ENCODE data around the gene ATP8B4. TPM values are rescaled to one million over a fixed set of nuclear protein-coding genes. Genes with fewer than 3 reads are reported as not detected.
"Not testable (repeated sequence)": the region's sequence is repeated elsewhere in the genome, so short reads cannot be mapped to it uniquely, and the experiment has no call there.

Gene ATP8B4
- total and polyA plus RNA-seq, 2 donors (not counting 1 experiment from before 2014, with no cell fraction given), result 0.42 TPM; not detected in 1

- Histone ChIP-seq H3K4me3 (ENCODE audit: control extremely low read depth in 1 of 5, extremely low read depth in 1 of 5, insufficient read depth in 1 of 5, low read depth in 2 of 5, low read length in 4 of 5) (no peak overlapping the region), H3K27ac (ENCODE audit: low read length in 2 of 2) (no peak overlapping the region), H3K79me2 (ENCODE audit: control insufficient read depth, insufficient read depth, low read length) (no peaks in the 10 kb centered on the region), H3K4me1 (ENCODE audit: control insufficient read depth in 2 of 2, insufficient read depth in 2 of 2, low read length in 2 of 2) (no peaks in the 10 kb centered on the region), H3K36me3 (replicated peaks in 1 of 2; ENCODE audit: control extremely low read depth in 1 of 2, control insufficient read depth in 1 of 2, extremely low read depth in 1 of 2, insufficient read depth in 2 of 2, low read length in 1 of 2) (no peaks in the 10 kb centered on the region), H4K20me1 (ENCODE audit: control insufficient read depth, insufficient read depth, low read length, poor library complexity, severe bottlenecking) (no peaks in the 10 kb centered on the region), H3K9me3 (ENCODE audit: control extremely low read depth in 1 of 3, control insufficient read depth in 2 of 3, insufficient read depth in 1 of 3, low read length in 2 of 3) (peaks cover 0 to 19% (median 0%) of the 10 kb centered on the region in 3 donors), H3K27me3 (replicated peaks in 1 of 4; ENCODE audit: control extremely low read depth in 1 of 4, control insufficient read depth in 3 of 4, insufficient read depth in 4 of 4, low read length in 3 of 4) (no peaks in the 10 kb centered on the region), H3K9ac (ENCODE audit: low read length) (no peak overlapping the region), H3K4me2 (replicated peaks; ENCODE audit: low read depth, low read length, poor library complexity, severe bottlenecking) (no peak overlapping the region), H2AFZ (ENCODE audit: insufficient read depth, low read depth, low read length, poor library complexity, severe bottlenecking) (no peak overlapping the region)
- ATAC-seq (ENCODE audit: low read depth) (no peak), DNase-seq (no peak)
- Mint-ChIP-seq H3K27me3 (no peaks in the 10 kb centered on the region), H3K4me1 (no peaks in the 10 kb centered on the region), H3K27ac (no peak overlapping the region), H3K4me3 (no peak overlapping the region), H3K9me3 (ENCODE audit: insufficient read depth) (peaks cover 4% of the 10 kb centered on the region)
- ChIA-PET CTCF (no interaction called here), POLR2A (no interaction called here)
- intact Hi-C loops (cut with micrococcal nuclease), result no loop called here
- TF ChIP-seq CTCF (IDR thresholded peaks at IDR 0.05), result no peak
- TF ChIP-seq EZH2 (IDR thresholded peaks at IDR 0.05; ENCODE audit: borderline replicate concordance, insufficient read depth, low read depth, low read length, poor library complexity, severe bottlenecking), result no peak
Observed at GRCh38 chr15:49964061-49964460, 155.0 kb downstream of the ATP8B4 start.

- H3K27ac Mint-ChIP-seq; H3K4me2 ChIP-seq (replicated peaks; ENCODE audit: low read depth, low read length, poor library complexity, severe bottlenecking); intact Hi-C loops (cut with micrococcal nuclease); H3K4me3 ChIP-seq (ENCODE audit: control extremely low read depth in 1 of 5, extremely low read depth in 1 of 5, insufficient read depth in 1 of 5, low read depth in 2 of 5, low read length in 4 of 5); H3K36me3 ChIP-seq (replicated peaks in 1 of 2; ENCODE audit: control extremely low read depth in 1 of 2, control insufficient read depth in 1 of 2, extremely low read depth in 1 of 2, insufficient read depth in 2 of 2, low read length in 1 of 2); H3K27me3 ChIP-seq (replicated peaks in 1 of 4; ENCODE audit: control extremely low read depth in 1 of 4, control insufficient read depth in 3 of 4, insufficient read depth in 4 of 4, low read length in 3 of 4); CTCF ChIA-PET; H3K4me3 Mint-ChIP-seq; DNase-seq; H3K79me2 ChIP-seq (ENCODE audit: control insufficient read depth, insufficient read depth, low read length); POLR2A ChIA-PET; H3K4me1 ChIP-seq (ENCODE audit: control insufficient read depth in 2 of 2, insufficient read depth in 2 of 2, low read length in 2 of 2); H4K20me1 ChIP-seq (ENCODE audit: control insufficient read depth, insufficient read depth, low read length, poor library complexity, severe bottlenecking); ATAC-seq (ENCODE audit: low read depth); H3K27me3 Mint-ChIP-seq; H3K9me3 Mint-ChIP-seq (ENCODE audit: insufficient read depth); H3K4me1 Mint-ChIP-seq; H2AFZ ChIP-seq (ENCODE audit: insufficient read depth, low read depth, low read length, poor library complexity, severe bottlenecking); H3K27ac ChIP-seq (ENCODE audit: low read length in 2 of 2); H3K9ac ChIP-seq (ENCODE audit: low read length): not testable (repeated sequence)
- peaks cover 0 to 19% (median 0%) of the 10 kb centered on the region in 3 donors for H3K9me3 ChIP-seq (ENCODE audit: control extremely low read depth in 1 of 3, control insufficient read depth in 2 of 3, insufficient read depth in 1 of 3, low read length in 2 of 3)
- WGBS (ENCODE audit: insufficient coverage), result 100% methylated on average over 1 of the region's 9 CpGs
Observed at GRCh38 chr15:49963033-49963772, 155.8 kb downstream of the ATP8B4 start.

Data from B cell (primary cell).